ENCODE data around the gene PRPF18.

The PRPF18 gene

DNA sequence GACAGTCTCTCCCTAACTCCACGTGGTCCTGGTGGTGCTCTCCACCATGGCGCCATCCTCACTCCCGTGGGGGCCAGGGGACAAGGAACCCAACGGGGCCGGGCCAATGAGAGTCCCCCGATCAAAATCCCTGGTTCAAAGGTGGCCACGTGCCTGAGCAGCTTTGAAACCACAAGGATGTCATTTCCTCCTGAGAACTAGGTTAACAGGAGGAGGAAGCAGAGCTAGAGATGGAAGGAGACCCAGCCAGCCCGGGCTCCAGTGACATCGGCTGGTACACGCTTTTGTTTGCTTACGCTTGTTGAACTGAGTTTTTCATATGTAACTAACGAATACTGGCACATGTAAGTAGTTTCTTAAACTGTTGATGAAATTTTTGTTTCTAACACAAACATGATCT is 61.7 kb downstream of the PRPF18 start:
- H3K9ac ChIP-seq (ENCODE audit: low read depth, low read length) = no peak overlapping the region
- H2AFZ ChIP-seq (ENCODE audit: low read depth, low read length) = no peak overlapping the region
- H4K20me1 ChIP-seq (ENCODE audit: insufficient read depth, low read length) = peaks cover 4% of the 10 kb centered on the region; the same call in 1 of the 2 replicates
- peaks cover 89% of the 10 kb centered on the region for H3K36me3 ChIP-seq (ENCODE audit: insufficient read depth, low read length)
- TF ChIP-seq EZH2 (IDR thresholded peaks at IDR 0.05; ENCODE audit: borderline replicate concordance, low read depth, low read length, severe bottlenecking) (no peak), CTCF (IDR thresholded peaks at IDR 0.05; ENCODE audit: borderline replicate concordance, extremely low read depth, low read length, poor library complexity, severe bottlenecking) (no peak)
- no peak overlapping the region for H3K4me3 ChIP-seq (ENCODE audit: low read depth in 1 of 2, low read length in 2 of 2)
- ATAC-seq (ENCODE audit: insufficient read depth, low read depth) (peak; percentile 76), DNase-seq (peak; percentile 24)
- H3K79me2 ChIP-seq (ENCODE audit: insufficient read depth, low read length) = no peaks in the 10 kb centered on the region
- no peaks in the 10 kb centered on the region for H3K27me3 ChIP-seq (ENCODE audit: insufficient read depth, low read length, poor library complexity)
- H3K9me3 ChIP-seq (ENCODE audit: insufficient read depth, low read length, severe bottlenecking) = no peaks in the 10 kb centered on the region
- H3K27ac ChIP-seq (ENCODE audit: low read length) = no peak overlapping the region
- H3K4me2 ChIP-seq (ENCODE audit: insufficient read depth, low read length) = no peak overlapping the region
- H3K4me1 ChIP-seq (ENCODE audit: insufficient read depth, low read length) = peaks cover 5% of the 10 kb centered on the region; the same call in 1 of the 2 replicates

DNA sequence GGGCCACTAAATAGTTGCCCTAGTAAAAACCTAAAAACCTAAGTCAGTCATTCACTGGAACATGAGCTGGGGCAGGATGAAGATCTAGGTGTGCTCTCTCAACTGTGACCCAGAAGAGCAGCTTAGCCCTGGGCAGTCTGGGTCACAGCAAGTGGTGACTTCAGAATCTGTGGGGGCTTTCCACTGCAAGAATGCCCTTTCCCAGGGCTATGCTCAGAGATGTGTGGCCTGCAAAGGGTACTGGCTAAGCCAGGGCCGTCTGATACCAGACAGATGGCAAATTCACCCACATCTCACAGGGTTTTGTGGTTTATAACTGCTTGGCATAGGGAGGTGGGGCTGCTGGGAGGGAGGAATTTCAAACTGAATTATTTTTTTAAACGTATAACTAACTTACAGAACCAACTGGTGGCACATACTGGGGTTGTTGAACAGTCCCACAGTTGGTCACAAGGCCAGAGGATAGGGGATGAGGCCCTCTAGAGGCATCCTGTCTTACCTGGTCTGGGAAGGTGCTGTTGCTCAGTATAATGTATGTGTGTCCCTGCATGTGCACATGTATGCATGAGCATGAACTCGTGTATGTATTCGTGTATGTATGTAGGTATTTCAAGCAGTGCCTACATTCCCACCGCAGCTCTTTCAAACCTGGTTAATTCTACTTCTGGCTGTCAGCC is 63.2 kb downstream of the PRPF18 start:
- peaks cover 96% of the 10 kb centered on the region for H3K36me3 ChIP-seq (ENCODE audit: insufficient read depth, low read length)
- TF ChIP-seq CTCF (IDR thresholded peaks at IDR 0.05; ENCODE audit: borderline replicate concordance, extremely low read depth, low read length, poor library complexity, severe bottlenecking) (no peak), EZH2 (IDR thresholded peaks at IDR 0.05; ENCODE audit: borderline replicate concordance, low read depth, low read length, severe bottlenecking) (no peak)
- 0 out of 2 replicates have a peak overlapping the region, but pooled peaks have one; percentile 22 for H3K27ac ChIP-seq (ENCODE audit: low read length)
- peaks cover 4% of the 10 kb centered on the region; the same call in 1 of the 2 replicates for H4K20me1 ChIP-seq (ENCODE audit: insufficient read depth, low read length)
- no peak overlapping the region for H2AFZ ChIP-seq (ENCODE audit: low read depth, low read length)
- no peaks in the 10 kb centered on the region for H3K79me2 ChIP-seq (ENCODE audit: insufficient read depth, low read length)
- no peak overlapping the region for H3K4me2 ChIP-seq (ENCODE audit: insufficient read depth, low read length)
- no peak for DNase-seq
- ATAC-seq (ENCODE audit: insufficient read depth, low read depth) = peak; percentile 57
- no peaks in the 10 kb centered on the region for H3K9me3 ChIP-seq (ENCODE audit: insufficient read depth, low read length, severe bottlenecking)
- H3K4me1 ChIP-seq (ENCODE audit: insufficient read depth, low read length) = peaks cover 5% of the 10 kb centered on the region; the same call in 1 of the 2 replicates
- H3K4me3 ChIP-seq (ENCODE audit: low read depth in 1 of 2, low read length in 2 of 2) = no peak overlapping the region
- no peak overlapping the region for H3K9ac ChIP-seq (ENCODE audit: low read depth, low read length)
- no peaks in the 10 kb centered on the region for H3K27me3 ChIP-seq (ENCODE audit: insufficient read depth, low read length, poor library complexity)

DNA sequence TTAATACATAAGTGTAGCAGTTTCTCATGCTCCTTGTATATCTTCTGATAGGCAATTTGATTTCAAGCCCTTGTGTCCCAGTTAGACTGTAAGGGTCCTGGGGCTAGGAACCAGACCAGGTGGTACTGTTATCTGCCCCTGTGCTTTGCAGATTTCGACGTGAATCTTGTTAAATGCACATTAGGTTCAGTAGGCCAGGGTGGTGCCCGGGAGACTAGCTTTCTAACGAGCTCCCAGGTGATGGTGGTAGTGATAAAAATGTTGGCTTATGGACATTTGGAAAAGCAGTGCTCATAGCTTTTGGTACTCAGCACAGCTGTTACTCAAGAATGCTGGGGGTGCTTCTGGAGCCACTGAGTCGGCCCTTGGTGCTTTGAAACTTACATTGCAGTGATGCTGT is 64.2 kb downstream of the PRPF18 start:
- Histone ChIP-seq H3K9me3 (ENCODE audit: insufficient read depth, low read length, severe bottlenecking) (no peaks in the 10 kb centered on the region), H3K79me2 (ENCODE audit: insufficient read depth, low read length) (no peaks in the 10 kb centered on the region), H3K4me2 (ENCODE audit: insufficient read depth, low read length) (no peak overlapping the region), H3K9ac (ENCODE audit: low read depth, low read length) (no peak overlapping the region), H2AFZ (ENCODE audit: low read depth, low read length) (no peak overlapping the region), H3K27me3 (ENCODE audit: insufficient read depth, low read length, poor library complexity) (no peaks in the 10 kb centered on the region), H4K20me1 (ENCODE audit: insufficient read depth, low read length) (peaks cover 4% of the 10 kb centered on the region; the same call in 1 of the 2 replicates), H3K27ac (ENCODE audit: low read length) (peak overlapping the region; percentile 30; the same call in 1 of the 2 replicates), H3K36me3 (ENCODE audit: insufficient read depth, low read length) (peaks cover 96% of the 10 kb centered on the region), H3K4me3 (ENCODE audit: low read depth in 1 of 2, low read length in 2 of 2) (no peak overlapping the region), H3K4me1 (ENCODE audit: insufficient read depth, low read length) (peaks cover 5% of the 10 kb centered on the region; the same call in 1 of the 2 replicates)
- DNase-seq (no peak), ATAC-seq (ENCODE audit: insufficient read depth, low read depth) (no peak)
- no peak for TF ChIP-seq EZH2 (IDR thresholded peaks at IDR 0.05; ENCODE audit: borderline replicate concordance, low read depth, low read length, severe bottlenecking)
- no peak for TF ChIP-seq CTCF (IDR thresholded peaks at IDR 0.05; ENCODE audit: borderline replicate concordance, extremely low read depth, low read length, poor library complexity, severe bottlenecking)

Measured in DND-41 (cell line).